K562 (cell line): ENCODE data around the gene ARHGEF4.

Experiments used
- EGR1 ChIP-seq: fragments of 450-650 bp; conservative IDR thresholded peaks from 2 replicates; pipeline ENCODE4 v1.6.1; 2017; ENCODE audit warnings: mild to moderate bottlenecking
- TRIM24 ChIP-seq, 2 experiments: fragments of 450-650 bp; IDR thresholded peaks; 2 replicates each; pipeline ENCODE4 v1.6.1; 2016
- YY1 ChIP-seq, 3 experiments: IDR thresholded peaks; 2 replicates each; pipeline ENCODE4 v1.6.1; 2011; ENCODE audit warnings: low read length in 2 of 3, mild to moderate bottlenecking in 2 of 3, moderate library complexity in 2 of 3, borderline replicate concordance in 1 of 3, control low read depth in 1 of 3, low read depth in 1 of 3; ENCODE audit not compliant: insufficient read depth in 3 of 3, insufficient replicate concordance in 2 of 3, control insufficient read depth in 1 of 3, insufficient read length in 1 of 3; ENCODE audit errors: extremely low read depth in 1 of 3
- ZNF212 ChIP-seq: fragments of 450-650 bp; formaldehyde crosslinking; IDR thresholded peaks from 2 replicates; pipeline ENCODE4 v1.4.0; 2020; ENCODE audit warnings: mild to moderate bottlenecking
- ZNF24 ChIP-seq: fragments of 450-650 bp; IDR thresholded peaks from 2 replicates; pipeline ENCODE4 v1.6.1; 2016

DNA sequence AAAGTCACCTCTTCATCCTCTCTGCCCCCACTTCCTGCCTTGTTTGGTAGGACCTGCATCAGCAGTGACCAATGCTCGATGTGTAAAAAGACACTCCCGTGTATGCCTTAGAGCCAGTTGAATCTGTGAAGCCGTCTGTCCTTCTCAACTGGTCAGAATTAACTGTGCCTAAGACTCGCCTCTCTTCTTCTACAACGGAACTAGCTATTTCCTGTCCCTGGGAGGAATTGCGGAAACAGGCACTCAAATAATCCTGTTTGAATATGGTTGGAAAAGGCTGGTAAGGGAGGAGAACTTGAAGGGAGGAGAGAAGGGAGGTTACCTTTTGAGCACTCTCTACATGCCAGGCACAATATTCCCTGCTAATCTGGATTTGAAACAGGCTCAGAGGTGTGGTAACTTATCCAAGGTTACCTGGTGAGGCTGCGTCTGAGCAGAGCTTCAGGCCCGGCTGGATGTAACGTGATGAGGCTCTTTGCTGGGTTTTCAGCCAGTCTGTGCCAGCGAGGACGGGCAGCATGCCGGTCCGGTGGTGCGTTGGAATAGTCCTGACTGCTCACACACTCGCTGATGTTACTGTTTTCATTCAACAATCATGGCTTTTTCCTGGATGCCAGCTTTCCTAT lies 129.5 kb downstream of the ARHGEF4 start:
- TF ChIP-seq YY1 (IDR thresholded peaks at IDR 0.05; ENCODE audit: borderline replicate concordance in 1 of 3, control insufficient read depth in 1 of 3, extremely low read depth in 1 of 3, insufficient read depth in 3 of 3, insufficient read length in 1 of 3, insufficient replicate concordance in 2 of 3, low read depth in 1 of 3, low read length in 2 of 3), result no peak
- TF ChIP-seq ZNF212 (CRISPR knock-in tag), result no peak
- no peak for TF ChIP-seq ZNF24
- TF ChIP-seq EGR1, result no peak
- TF ChIP-seq TRIM24 (IDR thresholded peaks at IDR 0.05), result no peak
